HepG2 (cell line): ENCODE data around the gene SYVN1. TPM values are rescaled to one million over a fixed set of nuclear protein-coding genes. Genes with fewer than 3 reads are reported as not detected.

Source experiments
- BCL6 ChIP-seq: IDR thresholded peaks from 2 replicates; pipeline ENCODE4 v1.6.1; 2016; ENCODE audit warnings: missing genetic modification reagents, missing compliant biosample characterization
- CBX5 ChIP-seq: sonication (generic); formaldehyde crosslinking; IDR thresholded peaks from 2 replicates; pipeline ENCODE4 v1.4.0; 2020; ENCODE audit warnings: missing genetic modification reagents, borderline replicate concordance
- ETV5 ChIP-seq: IDR thresholded peaks from 2 replicates; pipeline ENCODE4 v1.6.1; 2018; ENCODE audit warnings: missing biosample characterization, missing genetic modification reagents, inconsistent platforms, borderline replicate concordance
- HDAC1 ChIP-seq: sonication (generic); formaldehyde crosslinking; IDR thresholded peaks from 2 replicates; pipeline ENCODE4 v1.5.1; 2020; ENCODE audit warnings: mild to moderate bottlenecking, missing genetic modification reagents
- HMG20B ChIP-seq: conservative IDR thresholded peaks from 2 replicates; pipeline ENCODE4 v1.6.1; 2016; ENCODE audit warnings: missing genetic modification reagents, missing compliant biosample characterization
- HNF4G ChIP-seq, 2 experiments: sonication (generic) in 1 of 2; formaldehyde crosslinking in 1 of 2; IDR thresholded peaks; 2 replicates each; pipeline versions ENCODE4 v1.4.0 to v1.6.1; 2011 to 2020; ENCODE audit warnings: borderline replicate concordance in 2 of 2, low read depth in 2 of 2, mild to moderate bottlenecking in 2 of 2, low read length in 1 of 2, missing genetic modification reagents in 1 of 2, moderate library complexity in 1 of 2
- KDM5A ChIP-seq: fragments of 200-600 bp; sonication (generic); IDR thresholded peaks from 2 replicates; pipeline ENCODE4 v1.7.0; 2018; ENCODE audit warnings: antibody characterized with exemption, mild to moderate bottlenecking, low read length, borderline replicate concordance
- MIXL1 ChIP-seq: IDR thresholded peaks from 2 replicates; pipeline ENCODE4 v1.6.1; 2016
- MTA1 ChIP-seq: sonication (generic); formaldehyde crosslinking; IDR thresholded peaks from 2 replicates; pipeline ENCODE4 v1.4.0; 2020; ENCODE audit warnings: missing genetic modification reagents, mild to moderate bottlenecking, borderline replicate concordance
- MXI1 ChIP-seq: IDR thresholded peaks from 3 replicates; pipeline ENCODE4 v1.6.1; 2012; ENCODE audit warnings: low read depth, low read length, inconsistent platforms, borderline replicate concordance
- NFE2 ChIP-seq: sonication (generic); formaldehyde crosslinking; IDR thresholded peaks from 2 replicates; pipeline ENCODE4 v1.4.0; 2020; ENCODE audit warnings: missing genetic modification reagents
- NFKB2 ChIP-seq: sonication (generic); formaldehyde crosslinking; IDR thresholded peaks from 2 replicates; pipeline ENCODE4 v1.4.0; 2020; ENCODE audit warnings: missing genetic modification reagents, borderline replicate concordance
- RCOR2 ChIP-seq: IDR thresholded peaks from 2 replicates; pipeline ENCODE4 v1.6.1; 2016; ENCODE audit warnings: missing biosample characterization, missing genetic modification reagents
- REPIN1 ChIP-seq: sonication (generic); formaldehyde crosslinking; IDR thresholded peaks from 2 replicates; pipeline ENCODE4 v1.8.0; 2022; ENCODE audit warnings: missing genetic modification reagents, low read depth, mild to moderate bottlenecking, borderline replicate concordance
- RFX1 ChIP-seq: fragments of 450-650 bp; IDR thresholded peaks from 2 replicates; pipeline ENCODE4 v1.6.1; 2017
- RNF2 ChIP-seq: fragments of 450-650 bp; conservative IDR thresholded peaks from 2 replicates; pipeline ENCODE4 v1.6.1; 2016; ENCODE audit warnings: low read depth
- TBX2 ChIP-seq: sonication (generic); formaldehyde crosslinking; IDR thresholded peaks from 2 replicates; pipeline ENCODE4 v1.5.0; 2020; ENCODE audit warnings: missing genetic modification reagents, mild to moderate bottlenecking, borderline replicate concordance
- ZFP36L1 ChIP-seq: sonication (generic); formaldehyde crosslinking; IDR thresholded peaks from 2 replicates; pipeline ENCODE4 v1.8.0; 2022; ENCODE audit warnings: mild to moderate bottlenecking, missing genetic modification reagents, moderate library complexity
- ZFP82 ChIP-seq: sonication (generic); formaldehyde crosslinking; IDR thresholded peaks from 2 replicates; pipeline ENCODE4 v1.5.1; 2020; ENCODE audit warnings: mild to moderate bottlenecking, missing genetic modification reagents, borderline replicate concordance
- ZMYM3 ChIP-seq: sonication (generic); formaldehyde crosslinking; IDR thresholded peaks from 2 replicates; pipeline ENCODE4 v1.5.1; 2020; ENCODE audit warnings: mild to moderate bottlenecking, missing genetic modification reagents
- ZNF264 ChIP-seq: sonication (generic); formaldehyde crosslinking; IDR thresholded peaks from 2 replicates; pipeline ENCODE4 v1.4.0; 2020; ENCODE audit warnings: missing genetic modification reagents
- ZNF441 ChIP-seq: sonication (generic); formaldehyde crosslinking; IDR thresholded peaks from 2 replicates; pipeline ENCODE4 v1.7.0; 2021; ENCODE audit warnings: missing genetic modification reagents, borderline replicate concordance
- ZNF724P ChIP-seq: sonication (generic); formaldehyde crosslinking; IDR thresholded peaks from 2 replicates; pipeline ENCODE4 v1.8.0; 2022; ENCODE audit warnings: missing genetic modification reagents, borderline replicate concordance
- polyA plus RNA-seq, 8 experiments: library from polyadenylated mRNA; depleted of rRNA in 3 of 8; stranded (reverse) in 7 of 8; unstranded in 1 of 8; fragments of >200 nt; fragmentation: Illumina TruSeq in 4 of 8; extraction: Trizol in 4 of 8; gene quantifications; 2 replicates each; pipeline versions ENCODE4 v1.2.1 to v1.2.3, GENCODE V29; 2011 to 2016; ENCODE audit warnings: low read depth in 4 of 8, missing spikeins in 1 of 8, mixed read lengths in 1 of 8; ENCODE audit not compliant: insufficient read depth in 1 of 8
- total RNA-seq, 5 experiments: library from RNA; depleted of rRNA; stranded (reverse); fragments of >200 nt; fragmentation: Illumina TruSeq; extraction: Trizol; gene quantifications; 2 replicates each; pipeline ENCODE4 v1.2.3, GENCODE V29; 2016; ENCODE audit warnings: low read depth in 1 of 5
- TF ChIP-seq, protein P1 (sequence below): fragments of 450-650 bp; IDR thresholded peaks from 2 replicates; pipeline ENCODE4 v1.6.1; 2016
- TF ChIP-seq, protein P2 (sequence below): sonication (generic); formaldehyde crosslinking; IDR thresholded peaks from 2 replicates; pipeline ENCODE4 v1.8.0; 2022; ENCODE audit warnings: missing genetic modification reagents, low read depth, mild to moderate bottlenecking, borderline replicate concordance
- TF ChIP-seq, protein P3 (sequence below): sonication (generic); formaldehyde crosslinking; IDR thresholded peaks from 2 replicates; pipeline ENCODE4 v1.4.0; 2020; ENCODE audit warnings: mild to moderate bottlenecking, missing genetic modification reagents

Gene SYVN1
- total and polyA plus RNA-seq, 2 of the 13 experiments (the other 11 are each of a cell fraction or from before 2014, with no cell fraction given) = 10.3 to 22.5 TPM

DNA sequence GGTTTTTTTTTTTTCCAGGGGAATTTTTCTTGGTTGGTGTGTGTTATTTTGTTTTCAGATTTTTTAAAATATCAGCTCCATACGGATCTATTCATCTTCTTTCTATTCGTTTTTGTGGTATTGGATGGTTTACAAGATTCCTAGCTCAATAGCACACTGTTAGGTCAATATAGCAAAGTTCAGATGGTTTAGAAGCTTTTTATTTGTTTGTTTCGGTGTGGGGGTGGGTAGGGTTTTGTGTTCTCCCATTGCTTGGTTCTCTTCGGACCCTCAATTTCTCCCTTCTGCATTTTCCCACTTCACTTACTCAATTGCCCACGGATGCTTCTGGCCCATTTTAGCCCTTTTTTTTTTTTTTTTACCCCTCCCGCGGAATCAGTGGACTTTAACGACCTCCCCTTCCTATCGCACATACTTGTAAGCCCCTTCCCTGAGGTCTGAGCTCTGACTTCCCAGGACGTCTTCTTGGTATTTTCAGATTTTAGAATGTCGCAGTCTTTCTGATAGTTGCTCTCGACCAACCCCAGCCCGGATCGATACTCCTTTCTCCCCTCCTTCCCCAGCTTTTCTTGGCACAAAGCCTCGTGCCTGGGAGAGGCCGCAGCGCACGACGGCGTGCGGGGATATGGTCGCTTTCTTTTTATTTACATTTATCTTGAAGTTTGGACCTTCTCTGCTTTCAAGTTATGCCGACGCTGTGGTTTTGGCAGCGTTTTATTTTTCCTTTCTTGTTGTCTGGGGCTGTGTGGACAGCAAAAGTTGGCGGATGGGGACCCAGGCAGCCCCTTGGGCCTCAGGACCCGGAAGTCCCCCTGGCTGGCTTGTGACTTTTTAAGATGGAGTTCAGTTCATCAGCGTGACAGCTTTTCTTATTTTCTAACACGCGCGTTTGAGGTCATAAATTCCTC lies 31.3 kb upstream of the SYVN1 start (continued):
- TF ChIP-seq TBX2 (CRISPR knock-in tag) (peak; percentile 62), KDM5A (no peak), NFE2 (CRISPR knock-in tag) (no peak), HDAC1 (CRISPR knock-in tag) (peak; percentile 79), RFX1 (no peak), BCL6 (CRISPR knock-in tag) (peak; percentile 67), REPIN1 (no peak), RNF2 (peak; percentile 86; the same call in 1 of the 2 replicates), CBX5 (CRISPR knock-in tag) (peak; percentile 67; the same call in 1 of the 2 replicates), HNF4G (IDR thresholded peaks at IDR 0.05; ENCODE audit: borderline replicate concordance, low read depth, low read length) (peak; percentile 75), HNF4G (CRISPR knock-in tag; IDR thresholded peaks at IDR 0.05; ENCODE audit: borderline replicate concordance, low read depth) (peak; percentile 55; the same call in 1 of the 2 replicates), MTA1 (CRISPR knock-in tag) (peak; percentile 78), MXI1 (0 out of 3 replicates have a peak, but pooled peaks have one; percentile 0), ZFP36L1 (CRISPR knock-in tag) (peak; percentile 70; the same call in 1 of the 2 replicates), ZNF264 (CRISPR knock-in tag) (0 out of 2 replicates have a peak, but pooled peaks have one; percentile 39), RCOR2 (CRISPR knock-in tag) (no peak), ZNF724P (CRISPR knock-in tag) (peak; percentile 50; the same call in 1 of the 2 replicates), NFKB2 (peak; percentile 33; the same call in 1 of the 2 replicates), ZNF441 (CRISPR knock-in tag) (peak; percentile 65; the same call in 1 of the 2 replicates), ZMYM3 (CRISPR knock-in tag) (peak; percentile 81), ZFP82 (CRISPR knock-in tag) (no peak), MIXL1 (peak; percentile 60; the same call in 1 of the 2 replicates), HMG20B (CRISPR knock-in tag) (peak; percentile 59; the same call in 1 of the 2 replicates), ETV5 (CRISPR knock-in tag) (peak; percentile 78; the same call in 1 of the 2 replicates)
- TF ChIP-seq, protein P1, sequence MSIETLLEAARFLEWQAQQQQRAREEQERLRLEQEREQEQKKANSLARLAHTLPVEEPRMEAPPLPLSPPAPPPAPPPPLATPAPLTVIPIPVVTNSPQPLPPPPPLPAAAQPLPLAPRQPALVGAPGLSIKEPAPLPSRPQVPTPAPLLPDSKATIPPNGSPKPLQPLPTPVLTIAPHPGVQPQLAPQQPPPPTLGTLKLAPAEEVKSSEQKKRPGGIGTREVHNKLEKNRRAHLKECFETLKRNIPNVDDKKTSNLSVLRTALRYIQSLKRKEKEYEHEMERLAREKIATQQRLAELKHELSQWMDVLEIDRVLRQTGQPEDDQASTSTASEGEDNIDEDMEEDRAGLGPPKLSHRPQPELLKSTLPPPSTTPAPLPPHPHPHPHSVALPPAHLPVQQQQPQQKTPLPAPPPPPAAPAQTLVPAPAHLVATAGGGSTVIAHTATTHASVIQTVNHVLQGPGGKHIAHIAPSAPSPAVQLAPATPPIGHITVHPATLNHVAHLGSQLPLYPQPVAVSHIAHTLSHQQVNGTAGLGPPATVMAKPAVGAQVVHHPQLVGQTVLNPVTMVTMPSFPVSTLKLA = peak; percentile 61
- TF ChIP-seq, protein P2, sequence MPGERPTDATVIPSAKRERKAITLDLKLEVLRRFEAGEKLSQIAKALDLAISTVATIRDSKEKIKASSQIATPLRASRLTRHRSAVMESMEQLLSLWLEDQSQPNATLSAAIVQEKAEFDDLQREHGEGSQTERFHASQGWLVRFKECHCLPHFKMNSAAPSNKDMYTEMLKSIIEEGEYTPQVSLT (CRISPR knock-in tag) = 0 out of 2 replicates have a peak, but pooled peaks have one; percentile 39
- TF ChIP-seq, protein P3, sequence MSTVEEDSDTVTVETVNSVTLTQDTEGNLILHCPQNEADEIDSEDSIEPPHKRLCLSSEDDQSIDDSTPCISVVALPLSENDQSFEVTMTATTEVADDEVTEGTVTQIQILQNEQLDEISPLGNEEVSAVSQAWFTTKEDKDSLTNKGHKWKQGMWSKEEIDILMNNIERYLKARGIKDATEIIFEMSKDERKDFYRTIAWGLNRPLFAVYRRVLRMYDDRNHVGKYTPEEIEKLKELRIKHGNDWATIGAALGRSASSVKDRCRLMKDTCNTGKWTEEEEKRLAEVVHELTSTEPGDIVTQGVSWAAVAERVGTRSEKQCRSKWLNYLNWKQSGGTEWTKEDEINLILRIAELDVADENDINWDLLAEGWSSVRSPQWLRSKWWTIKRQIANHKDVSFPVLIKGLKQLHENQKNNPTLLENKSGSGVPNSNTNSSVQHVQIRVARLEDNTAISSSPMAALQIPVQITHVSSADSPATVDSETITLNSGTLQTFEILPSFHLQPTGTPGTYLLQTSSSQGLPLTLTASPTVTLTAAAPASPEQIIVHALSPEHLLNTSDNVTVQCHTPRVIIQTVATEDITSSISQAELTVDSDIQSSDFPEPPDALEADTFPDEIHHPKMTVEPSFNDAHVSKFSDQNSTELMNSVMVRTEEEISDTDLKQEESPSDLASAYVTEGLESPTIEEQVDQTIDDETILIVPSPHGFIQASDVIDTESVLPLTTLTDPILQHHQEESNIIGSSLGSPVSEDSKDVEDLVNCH = no peak
